NCI-H1092 treated with DMSO at 0.1 percent for 48 hours (cell line): ENCODE data around the gene SP140.
A peak's percentile ranks its signal among the peaks of the same experiment; 100 is the strongest.
"Not testable (repeated sequence)": the region's sequence is repeated elsewhere in the genome, so short reads cannot be mapped to it uniquely, and the experiment has no call there.

ENCODE experiments used
- DNase-seq: peaks from one replicate; lab custom pipeline; 2025; lab: John Stamatoyannopoulos, UW

SP140 gene

GRCh38 chr2:230225486-230225885 lies at the start of gene SP140:
Gene SP140, plus strand, starts transcription at chr2:230225736. Its CDS starts 109 bp downstream, at chr2:230225845.
- no peak for DNase-seq

GRCh38 chr2:230176996-230177395 lies 48.5 kb upstream of the SP140 start:
- DNase-seq, result no peak

GRCh38 chr2:230178546-230179485 lies 46.7 kb upstream of the SP140 start:
- DNase-seq, result no peak

DNA sequence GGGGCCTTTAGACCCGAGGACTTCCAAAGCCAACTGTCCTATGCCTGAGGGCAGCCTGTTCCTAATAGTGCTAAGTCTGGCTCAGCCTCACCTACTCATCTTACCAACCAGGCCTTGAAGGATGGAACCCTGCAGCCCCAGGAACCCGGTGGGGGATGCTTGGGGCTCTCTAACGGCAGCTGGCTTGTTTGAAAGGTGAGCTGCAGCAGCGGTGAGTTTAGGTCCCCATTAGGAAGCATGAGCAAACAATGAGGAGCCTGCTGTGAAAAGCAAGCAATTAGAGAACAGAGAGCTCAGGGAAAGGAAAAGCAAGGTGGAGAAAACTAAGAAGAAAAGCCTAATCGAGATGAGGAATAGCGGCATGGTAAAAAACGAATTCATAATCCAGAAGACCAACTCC lies 45.6 kb upstream of the SP140 start:
- no peak for DNase-seq

DNA sequence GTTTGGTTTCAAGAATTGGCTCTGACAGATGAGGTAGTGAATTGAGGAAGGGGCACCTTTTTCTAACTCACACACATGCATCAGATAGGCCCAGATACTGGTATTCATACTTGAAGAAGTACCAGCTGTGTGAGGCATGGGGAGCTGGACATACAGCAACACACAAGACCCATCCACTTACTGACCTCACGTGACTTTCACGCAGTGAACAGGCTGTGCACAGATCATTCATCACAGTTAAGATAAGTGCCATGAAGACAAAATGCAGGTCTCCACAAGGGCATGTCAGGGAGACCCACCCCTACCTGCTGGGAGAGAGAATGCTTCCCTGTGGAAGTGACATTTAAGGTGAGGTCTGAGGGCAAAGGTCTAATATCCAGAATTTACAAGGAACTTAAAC lies 44.3 kb upstream of the SP140 start:
- no peak for DNase-seq

DNA sequence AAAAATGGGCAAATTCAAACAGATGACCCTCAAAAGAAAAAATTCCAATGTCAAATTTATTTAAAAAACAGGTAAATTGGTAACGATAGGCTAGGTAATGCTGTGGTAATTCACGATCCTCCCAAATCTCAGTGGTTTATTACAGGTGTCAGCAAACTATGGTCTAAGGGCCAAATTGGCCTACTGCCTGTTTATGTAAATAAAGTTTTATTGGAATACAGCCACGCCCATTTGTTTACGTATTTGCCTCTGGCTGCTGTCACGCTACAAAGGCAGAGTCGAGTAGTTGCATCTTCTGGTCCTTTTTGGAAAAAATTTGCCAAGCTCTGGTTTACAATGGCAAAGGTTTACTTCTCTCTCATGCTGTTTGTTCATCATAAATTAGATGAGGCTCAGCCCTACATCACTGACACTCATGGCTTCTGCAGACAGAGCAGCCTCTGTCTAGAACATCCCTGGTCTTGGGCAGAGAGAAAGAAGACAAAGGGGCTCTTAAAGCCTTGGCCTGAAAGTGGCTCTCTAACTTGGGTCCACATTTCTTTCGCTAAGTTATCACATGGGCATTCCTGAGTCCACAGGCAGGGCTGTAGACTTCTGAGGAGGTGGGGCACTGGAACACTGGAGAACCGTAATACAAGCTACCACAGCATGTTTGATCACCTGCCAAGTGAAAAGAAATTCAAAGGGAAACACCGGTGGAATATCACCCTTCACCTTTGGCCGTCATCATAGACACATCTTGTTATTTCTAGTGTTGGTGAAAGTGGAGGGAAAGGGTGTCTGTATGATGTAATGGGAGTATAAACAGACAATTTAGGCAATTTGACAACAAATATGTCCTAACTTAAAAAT lies 40.6 kb upstream of the SP140 start:
- peak; percentile 3 for DNase-seq

GRCh38 chr2:230202430-230203109 lies 23.0 kb upstream of the SP140 start:
- DNase-seq, result no peak

- DNase-seq, result no peak
Measured at GRCh38 chr2:230203110-230203676, 22.3 kb upstream of the SP140 start.

- no peak for DNase-seq
Measured at GRCh38 chr2:230205034-230205433, 20.5 kb upstream of the SP140 start.

DNA sequence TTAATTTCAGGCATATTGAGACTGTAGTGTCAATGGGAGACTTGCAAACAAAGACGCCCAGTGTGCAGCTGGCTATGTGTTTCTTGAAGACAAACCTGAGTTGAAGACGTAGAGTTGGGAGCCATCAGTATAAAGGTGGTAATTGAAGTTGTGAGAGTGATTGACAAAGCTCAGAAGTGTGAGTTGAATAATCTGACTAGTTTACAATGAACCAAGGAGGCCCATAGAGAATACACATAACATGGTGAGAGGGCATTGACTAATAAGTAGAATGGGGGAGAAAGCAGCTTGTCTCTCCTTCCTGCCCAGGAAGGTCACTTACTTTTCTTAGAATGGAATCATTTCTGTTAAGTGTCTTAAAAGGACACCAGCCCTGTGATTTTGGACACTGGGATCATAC lies 19.8 kb upstream of the SP140 start:
- no peak for DNase-seq

- no peak for DNase-seq
Measured at GRCh38 chr2:230208576-230208975, 17.0 kb upstream of the SP140 start.

DNA sequence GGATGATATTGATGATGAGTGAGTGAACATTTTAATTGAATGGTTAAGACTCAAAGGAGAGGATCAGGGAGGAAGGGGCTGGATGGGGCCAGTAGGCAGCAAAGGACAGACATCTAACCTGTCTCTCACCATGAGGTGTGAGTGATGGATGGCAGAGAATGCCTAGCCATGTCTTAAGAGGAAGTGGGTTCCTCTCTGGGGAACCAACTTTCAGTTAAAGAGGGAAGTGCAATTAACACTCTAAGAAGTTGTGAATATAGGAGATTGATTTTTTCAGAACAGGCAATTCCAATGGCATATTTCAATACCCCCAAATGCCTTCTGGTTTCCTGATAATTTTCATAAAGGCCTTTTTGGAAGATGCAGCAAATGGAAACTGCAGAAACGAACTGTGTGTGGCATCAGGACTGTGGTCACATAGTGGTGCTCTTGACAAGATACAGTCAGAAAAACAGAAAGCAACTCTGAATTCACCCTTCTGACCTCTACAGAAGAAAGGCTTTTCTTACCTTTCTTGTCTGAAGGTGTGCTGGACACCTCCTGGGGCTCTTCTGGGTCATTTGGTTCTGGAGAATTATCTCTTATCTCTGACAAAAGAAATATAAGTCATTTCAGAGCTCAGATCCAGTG lies 16.0 kb upstream of the SP140 start:
- no peak for DNase-seq

- no peak for DNase-seq
Measured at GRCh38 chr2:230216489-230216888, 9.0 kb upstream of the SP140 start.

DNA sequence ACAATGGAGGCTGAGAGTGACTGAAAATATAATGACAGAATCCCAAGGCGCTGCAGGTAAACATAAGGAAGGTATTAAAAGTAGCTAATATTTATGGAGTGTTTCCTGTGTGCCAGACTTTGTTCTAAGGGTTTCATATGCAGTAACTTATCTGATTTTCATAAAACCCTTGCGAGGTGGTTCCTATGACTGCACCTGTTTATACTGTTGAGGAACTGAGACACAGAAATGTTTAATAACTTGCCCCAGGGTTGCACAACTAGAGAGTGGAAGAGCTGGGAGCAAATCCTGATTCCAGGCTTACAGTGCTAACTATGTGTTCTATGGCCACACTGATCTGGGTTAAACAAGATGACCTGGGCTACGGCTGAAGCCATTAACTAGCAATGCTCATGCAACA lies 8.1 kb upstream of the SP140 start:
- no peak for DNase-seq

DNA sequence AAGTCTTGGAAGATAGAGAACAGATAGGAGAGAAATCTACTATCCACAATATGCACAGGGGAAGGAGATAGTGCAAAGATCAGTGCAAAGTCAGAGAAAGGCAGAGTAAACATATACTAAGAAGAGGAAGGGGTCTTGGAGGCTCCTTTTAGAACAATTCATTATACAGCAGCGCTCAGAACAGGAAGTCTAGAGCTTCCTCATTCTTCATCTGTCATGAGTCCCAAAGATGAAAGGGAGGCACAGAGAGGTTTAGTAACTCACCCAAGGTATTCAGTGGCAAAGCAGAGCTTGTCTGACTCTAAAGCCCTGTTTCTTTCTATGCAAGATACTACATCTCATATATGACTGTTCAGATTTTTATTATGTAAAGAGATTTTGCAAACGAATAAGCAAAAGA lies 7.1 kb upstream of the SP140 start:
- no peak for DNase-seq

- no peak for DNase-seq
Measured at GRCh38 chr2:230219419-230220331, 5.9 kb upstream of the SP140 start, which contains the start of gene SP110. Gene SP110, minus strand, starts transcription at chr2:230219984. Its CDS starts 3,057 bp downstream, at chr2:230216927.

GRCh38 chr2:230220347-230220969 lies 5.1 kb upstream of the SP140 start:
- DNase-seq, result no peak

GRCh38 chr2:230221493-230221892 lies 4.0 kb upstream of the SP140 start:
- DNase-seq, result no peak

GRCh38 chr2:230222829-230223228 lies 2.7 kb upstream of the SP140 start:
- DNase-seq, result not testable (repeated sequence)

DNA sequence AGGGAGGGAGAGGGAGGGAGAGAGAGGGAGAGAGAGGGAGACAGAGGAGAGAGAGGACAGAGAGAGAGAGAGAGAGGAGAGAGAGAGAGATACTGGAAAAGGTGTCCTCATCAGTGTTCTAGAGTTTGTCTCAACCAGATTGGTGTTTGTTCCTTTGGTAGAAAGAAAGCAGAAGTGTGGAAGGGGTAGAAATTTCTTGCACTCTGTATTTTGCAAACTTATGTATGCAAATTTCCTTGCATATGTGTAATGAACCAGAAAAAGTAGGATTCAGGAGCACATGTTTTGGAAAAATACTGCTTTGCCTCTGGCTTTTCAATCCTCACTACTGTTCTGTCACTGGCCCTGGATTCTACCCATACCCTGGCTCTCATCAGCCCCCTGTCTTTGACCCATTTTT lies 1.1 kb upstream of the SP140 start:
- no peak for DNase-seq
